ENCODE measurements around the gene CADM4.
"Not testable (repeated sequence)": the region's sequence is repeated elsewhere in the genome, so short reads cannot be mapped to it uniquely, and the experiment has no call there.

CADM4 gene

DNA sequence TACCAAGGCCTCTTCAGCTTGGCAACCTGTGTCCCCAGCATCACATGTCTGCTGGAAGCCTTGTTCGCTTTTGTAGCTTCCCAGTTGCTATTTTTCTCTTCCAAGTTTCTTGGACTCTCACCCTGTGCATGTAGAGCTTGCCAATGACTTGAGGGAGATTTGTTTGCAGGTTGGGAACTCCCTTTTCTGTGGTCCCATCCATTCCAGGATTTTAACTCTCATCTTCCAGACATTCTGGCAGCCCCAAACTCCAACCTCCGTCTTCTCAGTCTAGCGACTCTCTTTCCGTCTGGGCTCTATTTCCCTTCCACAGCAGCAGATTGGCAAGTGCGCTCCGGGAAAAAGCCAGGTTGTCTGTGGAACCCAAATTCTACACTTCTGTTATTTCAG lies 21.3 kb upstream of the CADM4 start:
- DNase-seq, result no peak

DNA sequence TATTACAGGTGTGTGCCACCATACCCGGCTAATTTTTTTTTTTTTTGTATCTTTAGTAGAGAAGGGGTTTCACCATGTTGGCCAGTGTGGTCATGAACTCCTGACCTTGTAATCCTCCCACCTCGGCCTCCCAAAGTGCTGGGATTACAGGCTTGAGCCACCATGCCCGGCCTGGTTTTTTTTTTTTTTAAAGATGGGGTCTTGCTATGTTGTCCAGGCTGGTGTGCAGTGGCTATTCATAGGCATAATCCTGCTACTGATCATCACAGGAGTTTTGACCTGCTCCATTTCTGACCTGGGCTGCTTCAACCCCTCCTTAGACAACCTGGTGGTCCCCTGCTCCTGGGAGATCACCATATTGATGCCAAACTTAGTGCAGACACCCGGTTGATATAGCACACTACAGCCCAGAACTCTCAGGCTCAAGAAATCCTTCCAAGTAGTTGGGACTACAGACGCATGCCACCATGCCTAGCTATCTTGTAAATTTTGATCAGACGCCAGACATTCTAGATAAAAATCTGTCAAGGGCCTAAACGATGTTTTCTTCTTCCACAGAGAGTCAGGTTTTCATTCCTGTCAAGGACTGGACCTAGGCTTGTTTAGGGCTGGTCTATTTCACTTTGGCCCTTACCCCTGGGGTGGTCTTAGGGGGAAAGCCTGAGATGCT lies 20.8 kb upstream of the CADM4 start:
- DNase-seq, result no peak

DNA sequence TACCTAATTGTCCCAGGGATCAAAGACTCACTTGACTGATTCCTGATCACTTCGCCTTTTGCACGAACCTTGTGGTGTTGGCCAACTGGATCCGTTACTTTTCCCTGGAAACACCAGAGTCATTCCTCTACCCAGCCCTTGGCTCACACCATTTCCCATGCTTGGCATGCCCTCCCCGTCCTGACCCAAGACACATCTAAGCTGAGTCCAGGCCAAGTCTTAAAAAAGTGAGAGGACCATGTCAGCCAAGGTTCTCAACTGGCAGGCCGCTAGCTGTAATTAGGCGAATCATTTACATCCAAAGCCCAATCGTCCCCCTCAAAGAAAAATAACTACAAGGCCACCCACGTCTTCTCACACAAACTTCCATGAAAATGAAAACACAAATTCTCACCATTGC lies 18.8 kb upstream of the CADM4 start:
- no peak for DNase-seq

DNA sequence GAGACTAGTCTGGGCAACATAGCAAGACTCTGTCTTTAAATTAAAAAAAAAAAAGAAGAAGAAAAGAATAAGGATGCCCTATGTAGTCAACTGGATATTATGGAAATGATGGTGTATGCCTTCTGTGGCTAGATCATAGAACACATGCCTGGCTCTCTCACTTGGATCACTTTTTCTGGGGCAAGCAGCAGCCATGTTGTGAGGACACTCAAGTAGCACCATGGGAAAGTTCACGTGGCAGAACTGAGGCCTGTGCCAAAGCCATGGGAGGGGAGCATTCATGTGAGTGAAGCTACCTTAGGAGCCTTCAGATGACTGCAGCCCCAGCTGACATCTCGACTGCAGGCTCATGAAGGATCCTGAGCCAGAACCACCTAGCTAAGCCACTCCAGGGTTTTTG lies 18.4 kb upstream of the CADM4 start:
- DNase-seq, result no peak

DNA sequence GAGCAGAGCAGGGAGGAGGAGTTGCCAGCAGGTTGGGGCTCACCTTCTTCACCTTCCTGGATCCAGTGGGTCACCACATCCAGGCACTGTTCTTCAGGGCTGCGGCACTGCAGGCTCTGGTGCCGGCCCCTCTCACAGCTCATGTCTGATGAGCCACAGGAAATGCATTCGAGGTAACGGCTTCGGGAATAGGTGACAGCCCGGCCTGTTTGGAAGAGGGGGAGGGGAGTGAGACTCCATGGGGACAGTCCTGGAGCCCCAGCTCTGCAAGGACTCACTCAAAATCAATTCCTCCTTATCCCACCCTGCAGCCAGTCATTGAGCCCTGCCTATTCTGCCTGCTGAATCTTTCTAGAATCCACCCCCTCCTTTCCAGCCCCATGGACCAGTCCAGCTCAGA lies 16.8 kb upstream of the CADM4 start:
- no peak for DNase-seq

DNA sequence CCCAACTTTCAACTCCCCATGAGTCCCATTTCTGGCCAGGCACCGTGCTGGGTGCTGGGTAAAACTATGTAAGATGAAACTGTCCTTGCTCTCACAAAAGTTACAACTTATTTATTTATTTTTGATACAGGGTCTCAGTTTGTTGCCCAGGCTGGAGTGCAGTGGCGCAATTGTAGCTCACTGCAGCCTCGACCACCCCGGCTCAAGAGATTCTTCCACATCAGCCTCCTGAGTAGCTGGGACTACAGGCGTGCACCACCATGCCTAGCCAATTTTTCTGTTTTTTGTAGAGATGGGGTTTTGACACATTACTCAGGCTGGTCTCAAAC lies 12.9 kb upstream of the CADM4 start:
- no peak for DNase-seq

DNA sequence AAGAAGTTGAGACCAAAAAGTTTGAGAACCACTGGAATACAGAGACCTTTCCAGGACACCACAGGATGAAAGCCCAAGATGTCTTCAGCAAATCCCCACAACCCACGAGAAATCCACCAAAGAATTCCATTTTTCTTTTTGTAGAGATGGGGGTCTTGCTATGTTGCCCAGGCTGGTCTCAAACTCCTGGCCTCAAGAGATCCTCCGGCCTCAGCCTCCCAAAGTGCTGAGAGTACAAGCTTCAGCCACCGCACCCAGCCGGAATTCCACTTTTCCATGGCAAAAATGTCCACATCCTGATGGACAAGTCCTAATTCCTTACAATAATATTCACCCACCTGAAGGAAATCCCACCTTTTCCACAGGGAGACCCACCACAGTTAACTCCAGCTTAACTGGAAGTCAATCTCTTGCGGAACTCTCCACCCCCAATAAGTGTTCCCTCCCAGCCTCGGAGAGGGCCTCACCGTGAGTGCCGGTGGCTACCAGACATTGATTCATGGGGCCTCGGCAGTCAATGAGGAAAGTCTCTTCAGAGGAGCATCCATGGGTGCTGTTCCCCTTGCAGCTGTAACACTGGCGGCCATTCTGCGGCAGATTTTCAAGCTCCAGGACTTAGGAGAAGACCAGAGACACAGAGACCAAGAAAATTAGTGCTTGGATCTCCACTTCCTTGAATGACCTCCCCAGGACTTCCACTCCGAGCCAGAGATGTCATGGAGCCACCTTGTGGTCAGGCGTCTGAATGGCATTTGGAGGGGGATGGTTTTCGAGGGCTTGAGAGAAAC lies 12.3 kb upstream of the CADM4 start:
- DNase-seq, result peak; percentile 17

DNA sequence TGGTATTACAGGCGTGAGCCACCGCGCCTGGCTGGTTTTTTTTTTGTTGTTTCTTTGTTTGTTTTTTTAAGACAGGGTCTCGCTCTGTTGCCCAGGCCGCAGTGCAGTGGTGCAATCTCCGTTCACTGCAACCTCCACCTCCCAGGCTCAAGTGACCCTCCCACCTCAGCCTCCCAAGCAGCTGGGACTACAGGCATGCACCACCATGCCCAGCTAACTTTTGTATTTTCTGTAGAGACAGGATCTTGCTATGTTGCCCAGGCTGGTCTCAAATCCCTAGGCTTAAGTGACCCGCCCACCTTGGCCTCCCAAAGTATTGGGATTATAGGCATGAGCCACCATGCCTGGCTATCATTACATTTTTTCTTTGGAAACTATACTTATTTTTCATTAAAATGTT lies 10.6 kb upstream of the CADM4 start:
- DNase-seq, result not testable (repeated sequence)

DNA sequence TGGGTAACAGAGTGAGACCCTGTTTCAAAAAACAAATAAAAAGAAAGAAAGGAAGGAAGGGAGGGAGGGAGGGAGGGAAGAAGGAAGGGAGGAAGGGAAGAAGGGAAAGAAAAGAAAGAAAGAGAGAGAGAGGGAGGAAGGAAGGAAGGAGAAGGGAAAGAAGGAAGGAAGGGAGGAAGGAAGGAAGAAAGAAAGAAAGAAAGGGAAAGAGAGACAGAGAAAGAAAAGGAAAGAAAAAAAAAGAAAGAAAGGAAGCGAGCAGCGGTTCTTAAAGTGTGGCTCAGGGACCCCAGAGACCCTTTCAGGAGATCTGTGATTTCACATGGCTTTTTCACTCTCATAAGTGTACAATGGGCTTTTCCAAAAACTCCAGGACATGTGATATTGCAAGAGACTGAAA lies 9.9 kb upstream of the CADM4 start:
- no peak for DNase-seq

DNA sequence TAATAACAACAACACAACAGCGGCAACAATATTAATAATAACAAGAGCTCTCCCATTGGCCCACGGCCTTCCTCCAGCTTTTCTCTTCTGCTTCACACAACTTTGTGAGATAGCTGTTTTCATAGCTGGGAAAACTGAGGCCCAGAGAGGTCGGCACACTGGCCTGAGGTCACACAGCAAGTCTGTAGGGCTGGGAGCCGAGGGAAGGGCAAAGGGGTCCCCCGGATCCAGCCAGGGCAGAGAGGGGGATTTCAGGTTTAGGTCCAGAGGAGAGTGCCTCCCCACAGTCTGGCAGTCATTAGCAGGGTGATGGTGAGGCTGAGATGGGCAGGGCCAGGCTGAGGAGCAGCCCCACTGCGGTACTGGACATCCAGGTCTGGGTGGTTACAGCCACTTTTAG lies 9.0 kb upstream of the CADM4 start:
- no peak for DNase-seq

DNA sequence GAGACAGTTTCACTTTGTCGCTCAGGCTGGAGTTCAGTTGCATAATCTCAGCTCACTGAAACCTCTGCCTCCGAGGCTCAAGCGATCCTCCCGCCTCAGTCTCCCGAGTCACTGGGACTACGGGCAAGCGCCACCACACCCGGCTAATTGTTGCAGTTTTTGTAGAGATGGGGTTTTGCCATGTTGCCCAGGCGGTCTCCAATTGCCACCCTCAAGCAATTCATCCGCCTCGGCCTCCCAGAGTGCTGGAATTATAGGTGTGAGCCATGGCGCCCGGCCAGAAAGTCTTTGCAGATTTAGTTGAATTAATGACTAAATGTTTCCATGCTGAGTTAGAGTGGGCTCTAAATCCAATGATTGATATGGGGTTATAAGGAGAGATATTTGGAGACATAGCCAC lies 4.5 kb upstream of the CADM4 start:
- DNase-seq, result no peak

DNA sequence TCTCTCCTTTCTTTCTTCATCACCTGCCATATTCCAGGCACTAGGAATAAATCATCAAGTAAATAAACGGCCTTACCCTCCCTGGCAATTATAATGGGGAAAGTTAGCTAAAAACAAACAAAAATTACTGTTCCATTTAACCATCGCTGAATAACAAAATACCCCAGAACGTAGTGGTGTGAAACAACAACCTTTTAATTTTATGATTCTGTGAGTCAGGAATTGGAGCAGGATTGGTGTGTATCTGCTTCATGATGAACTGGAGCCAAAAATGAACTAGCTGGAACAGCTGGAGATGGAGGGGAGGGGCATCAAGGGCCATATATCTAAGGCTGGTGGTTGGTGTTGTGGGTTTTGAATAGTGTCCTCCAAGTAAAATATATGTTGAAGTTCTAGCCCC lies 3.7 kb upstream of the CADM4 start:
- DNase-seq, result no peak

DNA sequence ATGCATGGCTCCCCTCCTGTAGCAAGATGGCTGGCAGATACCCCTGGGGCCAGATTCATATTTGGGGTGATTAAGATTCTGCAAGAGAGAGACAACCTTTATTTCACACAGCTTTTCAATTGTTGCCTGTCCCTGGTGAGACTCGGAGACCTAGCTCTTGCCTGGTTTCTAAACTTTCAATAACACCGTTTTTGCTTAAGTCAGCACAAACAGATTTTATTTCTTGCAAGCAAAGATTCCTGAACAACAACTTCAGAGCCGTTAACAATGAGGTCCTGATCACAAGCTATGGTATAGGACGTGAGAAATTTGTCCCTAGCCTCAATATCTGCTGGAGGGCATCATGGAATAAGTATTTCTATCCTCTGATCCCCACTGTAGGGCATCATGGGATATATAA lies 2.9 kb upstream of the CADM4 start:
- no peak for DNase-seq

DNA sequence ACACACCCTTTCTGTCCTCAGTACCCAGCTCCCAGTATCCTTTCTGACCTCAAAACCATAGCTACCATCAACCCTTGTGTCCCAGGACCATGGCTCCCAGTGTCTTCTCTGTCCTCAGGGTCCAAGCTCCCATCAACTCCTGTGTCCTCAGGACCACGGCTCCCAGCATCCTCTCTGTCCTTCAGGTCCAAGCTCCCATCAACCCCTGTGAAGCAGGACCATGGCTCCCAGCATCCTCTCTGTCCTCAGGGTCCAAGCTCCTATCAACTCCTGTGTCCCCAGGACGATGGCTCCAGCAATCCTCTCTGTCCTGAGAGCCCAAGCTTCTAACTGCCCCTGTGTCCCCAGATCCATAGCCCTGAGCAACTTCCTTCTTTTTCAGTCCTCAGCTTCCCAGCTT lies 1.7 kb upstream of the CADM4 start:
- DNase-seq, result no peak

DNA sequence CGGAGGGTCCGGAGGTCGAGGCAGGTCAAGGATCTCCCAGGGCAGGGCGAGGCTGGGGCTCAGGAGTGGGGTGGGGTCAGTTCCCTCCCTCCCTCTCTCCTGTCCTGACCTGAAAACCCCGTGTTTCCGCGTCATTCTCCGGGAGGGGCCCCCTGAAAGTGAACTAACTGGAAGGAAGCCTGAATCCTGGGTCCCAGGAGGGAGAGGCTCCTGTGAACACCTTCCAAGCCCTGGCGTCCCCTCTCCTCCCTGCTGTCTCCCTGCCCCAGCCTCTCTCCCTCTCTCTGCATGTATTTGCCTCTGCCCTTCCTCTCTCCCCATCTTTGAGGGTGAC lies 741 bp upstream of the CADM4 start:
- no peak for DNase-seq

DNA sequence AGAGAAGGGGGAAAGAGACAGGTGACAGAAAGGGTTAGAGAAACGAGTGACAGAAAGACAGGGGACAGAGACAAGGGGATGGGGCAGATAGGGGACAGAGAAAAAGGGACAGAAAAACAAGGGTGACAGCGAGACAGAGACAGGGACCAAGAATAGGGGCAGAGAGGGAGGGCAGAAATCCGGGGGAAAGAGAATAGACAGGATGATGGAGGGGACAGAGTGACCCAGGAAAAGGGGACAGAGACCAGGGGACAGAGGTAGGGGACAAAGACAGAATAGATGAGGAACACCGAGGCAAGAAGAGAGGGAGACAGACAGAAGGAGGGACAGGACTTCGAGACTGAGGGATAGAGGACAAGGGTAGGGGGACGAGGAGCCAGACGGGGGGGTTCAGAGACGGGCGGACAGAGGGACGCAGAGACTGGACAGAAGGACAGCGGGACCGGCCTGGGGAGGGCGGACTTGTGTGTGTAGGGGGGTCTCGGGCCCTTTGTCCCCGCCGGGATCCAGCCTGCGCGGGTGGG lies 593 bp downstream of the CADM4 start:
- DNase-seq, result no peak

DNA sequence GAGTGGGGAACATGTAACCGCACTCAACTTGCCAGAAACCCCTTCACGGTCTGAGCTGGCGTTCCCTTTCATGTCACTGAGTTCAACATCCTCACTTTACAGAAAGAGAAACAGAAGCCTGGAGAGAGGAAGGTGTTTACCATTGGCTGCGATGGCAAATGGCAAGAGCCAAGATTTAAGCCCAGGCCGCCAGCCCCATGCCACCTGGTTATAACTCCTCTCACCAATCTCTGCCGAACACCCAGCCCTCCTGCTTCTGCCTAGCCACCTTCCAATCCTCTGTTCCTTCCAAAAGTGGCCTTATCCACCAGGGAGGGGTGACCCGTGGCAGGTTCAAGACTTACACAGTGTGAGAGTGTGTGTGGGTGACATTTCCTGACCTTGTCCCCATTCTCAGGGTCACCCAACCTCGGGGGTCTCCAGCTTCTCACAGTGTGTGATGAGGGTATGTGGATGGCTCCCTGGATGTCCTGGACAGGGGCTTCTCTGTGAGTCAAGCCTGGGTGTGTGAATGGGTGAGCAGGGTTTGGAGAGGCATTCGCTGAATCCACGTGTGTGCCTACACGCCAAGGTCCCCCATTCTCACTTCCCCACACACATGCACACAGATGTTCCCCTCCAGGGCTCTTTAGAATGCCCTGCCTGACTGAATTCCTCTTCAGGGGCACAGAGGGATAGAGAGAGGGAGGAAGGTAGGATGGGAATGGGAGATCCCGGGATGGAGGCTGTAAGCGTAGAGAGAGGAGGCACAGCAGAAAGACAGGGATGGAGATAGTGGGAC lies 1.2 kb downstream of the CADM4 start:
- no peak for DNase-seq

DNA sequence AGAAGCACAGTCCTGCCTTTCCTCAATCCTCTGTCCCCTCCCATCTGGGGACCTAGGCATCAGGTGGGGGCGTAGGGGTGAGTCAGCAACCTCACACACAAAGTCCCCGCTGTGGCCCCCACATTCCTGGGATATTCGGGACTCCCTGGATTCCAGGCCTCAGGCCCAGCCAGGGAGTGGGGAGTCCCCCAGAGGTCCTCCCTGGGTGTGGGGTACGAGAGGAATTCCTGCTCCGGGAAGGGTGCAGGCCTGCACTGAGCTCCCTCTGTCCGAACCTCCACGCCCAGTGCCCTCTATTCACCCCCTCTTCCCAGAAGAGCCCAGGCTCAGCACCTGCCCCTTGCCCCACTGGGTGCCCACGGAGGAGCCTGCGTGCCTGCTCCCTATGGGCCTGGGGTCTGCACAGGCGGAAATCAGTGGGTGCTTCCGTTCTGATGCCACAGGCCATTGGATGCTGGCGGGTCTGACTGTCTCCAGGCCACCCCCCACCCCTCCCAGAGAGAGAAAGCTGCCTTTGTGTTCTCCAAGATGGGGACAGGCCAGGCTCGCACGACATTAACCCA lies 3.4 kb downstream of the CADM4 start:
- DNase-seq, result no peak

DNA sequence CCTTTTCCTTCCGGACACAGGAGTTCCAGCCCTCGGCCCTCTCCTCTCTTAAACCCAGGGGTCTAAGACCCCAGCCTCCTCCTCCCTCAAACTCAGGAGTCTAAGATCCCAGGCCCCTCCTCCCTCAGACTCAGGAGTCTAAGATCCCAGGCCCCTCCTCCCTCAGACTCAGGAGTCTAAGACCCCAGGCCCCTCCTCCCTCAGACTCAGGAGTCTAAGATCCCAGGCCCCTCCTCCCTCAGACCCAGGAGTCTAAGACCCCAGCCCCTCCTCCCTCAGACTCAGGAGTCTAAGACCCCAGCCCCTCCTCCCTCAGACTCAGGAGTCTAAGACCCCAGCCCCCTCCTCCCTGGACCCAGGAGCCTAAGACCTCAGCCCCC lies 4.1 kb downstream of the CADM4 start:
- DNase-seq, result not testable (repeated sequence)

DNA sequence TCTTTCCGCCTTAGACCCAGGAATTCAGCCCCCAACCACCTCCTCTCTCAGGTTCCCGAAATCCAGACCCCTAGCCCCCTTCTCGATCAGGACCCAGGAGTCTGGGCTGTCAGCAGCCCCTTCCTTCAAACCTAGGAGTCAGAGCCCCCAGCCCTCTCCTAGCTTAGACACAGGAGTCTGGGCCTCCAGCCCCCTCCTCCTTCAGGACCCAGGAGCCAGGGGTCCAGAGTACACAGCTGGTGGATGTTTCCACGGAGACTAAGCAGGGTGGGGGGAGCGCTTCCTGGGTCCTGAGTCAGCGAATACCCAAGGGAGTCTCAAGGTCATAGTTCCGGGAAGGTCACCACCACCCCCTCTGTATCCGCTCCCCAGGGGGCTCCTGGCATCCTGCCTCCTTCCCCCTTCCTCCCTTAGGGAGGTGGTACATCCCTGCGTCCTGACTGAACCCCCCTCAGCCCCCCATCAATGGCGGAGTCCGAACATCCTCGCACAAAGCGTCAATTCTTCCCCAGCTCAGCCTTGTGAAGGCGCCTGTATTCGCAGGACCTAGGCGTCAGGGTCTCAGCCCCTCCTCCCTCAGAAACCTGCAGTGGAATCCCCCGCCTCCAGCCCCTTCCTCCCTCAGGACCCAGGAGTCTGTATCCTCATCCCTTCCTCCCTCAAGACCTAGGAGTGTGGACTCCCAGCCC lies 4.6 kb downstream of the CADM4 start:
- DNase-seq, result no peak

DNA sequence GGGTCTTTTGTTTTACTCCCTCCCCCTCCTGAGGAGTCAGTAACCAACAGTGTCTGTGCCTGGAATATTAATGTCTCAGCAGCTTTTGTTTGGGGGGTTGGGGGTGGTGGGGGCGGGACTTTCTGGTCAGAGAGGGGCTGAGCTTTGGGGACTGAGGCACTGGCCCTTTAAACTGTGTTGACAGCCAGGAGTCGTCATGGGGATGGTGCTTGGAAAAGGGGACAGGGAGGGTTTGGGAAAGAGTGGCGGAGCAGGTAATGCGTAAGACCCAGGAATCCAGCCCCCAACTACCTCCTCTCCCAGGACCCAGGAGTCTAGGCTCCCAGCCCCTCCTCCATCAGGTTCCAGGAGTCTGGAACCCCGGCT lies 5.2 kb downstream of the CADM4 start:
- DNase-seq, result no peak

DNA sequence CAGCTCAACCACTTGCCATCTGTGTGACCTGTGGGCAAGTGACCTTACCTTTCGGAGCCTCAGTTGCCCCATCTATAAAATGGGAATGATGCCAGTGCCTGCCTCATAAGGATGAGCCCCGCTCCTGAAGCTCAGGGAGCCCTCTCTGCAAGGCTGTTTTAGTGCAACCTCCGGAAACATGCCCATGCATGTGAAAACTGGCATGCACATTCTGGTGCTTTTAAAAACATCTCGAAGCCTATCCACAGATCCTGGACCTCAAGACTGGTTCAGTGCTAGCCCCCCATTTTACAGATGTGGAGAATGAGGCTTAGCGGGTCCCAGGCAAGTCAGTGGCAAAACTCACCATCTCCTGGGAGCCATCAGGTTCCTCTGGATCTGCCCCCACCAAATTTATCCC lies 5.6 kb downstream of the CADM4 start:
- DNase-seq, result no peak

DNA sequence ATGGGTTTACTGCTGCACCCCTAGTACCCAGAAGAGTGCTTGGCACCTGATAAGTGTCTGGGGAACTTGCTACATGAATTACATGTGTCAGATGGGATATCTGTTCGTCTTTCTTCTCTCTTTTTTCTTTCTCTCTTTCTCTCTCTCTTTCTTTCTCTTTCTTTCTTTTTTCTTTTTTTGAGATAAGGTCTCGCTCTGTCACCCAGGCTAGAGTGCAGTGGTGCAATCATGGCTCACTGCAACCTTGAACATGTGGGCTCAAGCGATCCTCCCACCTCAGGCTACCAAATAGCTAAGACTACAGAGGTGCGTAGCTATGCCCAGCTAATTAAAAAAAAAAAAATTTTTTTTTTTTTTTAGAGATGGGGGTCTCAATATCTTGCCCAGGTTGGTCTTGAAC lies 6.1 kb downstream of the CADM4 start:
- DNase-seq, result no peak

All from activated T-cell treated with anti-CD3 and anti-CD28 coated beads for 4 hours (primary cell).